T1000 (cell line): ENCODE results near the gene IP6K3.

Experiments
- DNase-seq: peaks from one replicate; lab custom pipeline; 2025; ENCODE audit warnings: mixed read lengths; lab: John Stamatoyannopoulos, UW

IP6K3 gene

GRCh38 chr6:33746651-33747100 lies at the start of gene IP6K3:
Gene IP6K3, minus strand, starts transcription at chr6:33746905. Its CDS starts 11,429 bp downstream, at chr6:33735476.
- DNase-seq = no peak

GRCh38 chr6:33794910-33795623 lies 48.4 kb upstream of the IP6K3 start:
- DNase-seq = no peak

GRCh38 chr6:33792981-33793380 lies 46.3 kb upstream of the IP6K3 start:
- no peak for DNase-seq

GRCh38 chr6:33791620-33792019 lies 44.9 kb upstream of the IP6K3 start:
- no peak for DNase-seq

- no peak for DNase-seq
These were observed 44.2 kb upstream of the IP6K3 start for GRCh38 chr6:33790910-33791309.

- no peak for DNase-seq
These were observed 43.7 kb upstream of the IP6K3 start for GRCh38 chr6:33790379-33790778.

- DNase-seq = no peak
These were observed 42.8 kb upstream of the IP6K3 start for GRCh38 chr6:33789550-33789895.

- DNase-seq = peak; percentile 88
These were observed 42.2 kb upstream of the IP6K3 start, which contains the start of gene LEMD2 for GRCh38 chr6:33788694-33789549. Gene LEMD2, minus strand, starts transcription at chr6:33789130. Its CDS starts 14 bp downstream, at chr6:33789116.

GRCh38 chr6:33787954-33788693 lies 41.4 kb upstream of the IP6K3 start:
- no peak for DNase-seq

- no peak for DNase-seq
These were observed 40.7 kb upstream of the IP6K3 start for GRCh38 chr6:33787346-33787953.

- no peak for DNase-seq
These were observed 40.0 kb upstream of the IP6K3 start for GRCh38 chr6:33786736-33787135.

- DNase-seq = peak; percentile 83
These were observed 39.1 kb upstream of the IP6K3 start for GRCh38 chr6:33785778-33786177.

GRCh38 chr6:33784787-33785186 lies 38.1 kb upstream of the IP6K3 start:
- DNase-seq = no peak

- DNase-seq = no peak
These were observed 37.2 kb upstream of the IP6K3 start for GRCh38 chr6:33783781-33784520.

- DNase-seq = no peak
These were observed 35.9 kb upstream of the IP6K3 start for GRCh38 chr6:33782561-33782960.

- DNase-seq = peak; percentile 80
These were observed 34.6 kb upstream of the IP6K3 start for GRCh38 chr6:33781131-33781975.

- no peak for DNase-seq
These were observed 33.2 kb upstream of the IP6K3 start for GRCh38 chr6:33779895-33780294.

- no peak for DNase-seq
These were observed 32.6 kb upstream of the IP6K3 start for GRCh38 chr6:33779290-33779689.

- DNase-seq = no peak
These were observed 31.9 kb upstream of the IP6K3 start for GRCh38 chr6:33778444-33779121.
